Stimulated activated CD8-positive, alpha-beta memory T cell treated with anti-CD3 and anti-CD28 coated beads, Interleukin-7, amount 100 ng/mL, for 1 hour (primary cell): Measurements from ENCODE around the gene IL4R.

Source experiments
- DNase-seq, 2 donors: peaks; one replicate each; pipeline ENCODE4 v3.0.0-alpha.2; 2020; ENCODE audit warnings: low read depth in 2 of 2

Gene IL4R

DNA sequence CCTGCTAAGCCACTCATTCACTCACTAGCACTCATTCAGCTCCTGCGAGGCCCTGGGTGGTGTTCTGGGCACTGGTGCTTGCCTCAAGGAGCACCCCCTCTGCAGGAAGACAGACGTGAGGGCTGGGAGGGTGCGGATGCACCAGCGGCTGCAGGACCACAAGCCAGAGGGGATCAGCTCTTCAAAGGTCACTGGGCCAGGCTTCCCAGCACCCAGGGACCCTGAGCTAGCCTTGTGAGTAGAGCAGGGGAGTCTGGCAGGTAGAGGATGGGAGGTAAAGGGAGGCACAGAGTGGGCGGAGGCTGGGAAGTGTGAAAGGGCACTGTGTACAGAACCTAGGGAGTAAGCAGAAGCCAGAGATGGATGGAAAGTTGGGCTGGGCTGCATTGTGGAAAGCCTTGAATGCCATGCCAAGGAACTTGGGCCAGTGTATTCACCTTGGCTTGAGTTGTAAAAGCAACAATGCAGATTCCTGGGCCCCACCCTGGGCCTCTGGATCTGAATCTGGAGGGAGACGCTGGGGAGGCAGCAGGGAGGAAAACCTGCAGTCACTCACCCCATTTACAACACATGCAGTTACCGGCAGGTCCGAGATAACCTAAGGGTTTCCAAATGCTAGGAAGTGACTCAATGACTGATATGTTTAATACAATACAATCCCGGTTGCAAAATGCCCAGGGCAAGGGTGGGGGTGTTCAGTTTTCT is 1.7 kb downstream of the IL4R start:
- no peak for DNase-seq

GRCh38 chr16:27316038-27316680 is 2.4 kb downstream of the IL4R start:
- DNase-seq = no peak

- no peak for DNase-seq
Observed at GRCh38 chr16:27317320-27317719, 3.5 kb downstream of the IL4R start.

DNA sequence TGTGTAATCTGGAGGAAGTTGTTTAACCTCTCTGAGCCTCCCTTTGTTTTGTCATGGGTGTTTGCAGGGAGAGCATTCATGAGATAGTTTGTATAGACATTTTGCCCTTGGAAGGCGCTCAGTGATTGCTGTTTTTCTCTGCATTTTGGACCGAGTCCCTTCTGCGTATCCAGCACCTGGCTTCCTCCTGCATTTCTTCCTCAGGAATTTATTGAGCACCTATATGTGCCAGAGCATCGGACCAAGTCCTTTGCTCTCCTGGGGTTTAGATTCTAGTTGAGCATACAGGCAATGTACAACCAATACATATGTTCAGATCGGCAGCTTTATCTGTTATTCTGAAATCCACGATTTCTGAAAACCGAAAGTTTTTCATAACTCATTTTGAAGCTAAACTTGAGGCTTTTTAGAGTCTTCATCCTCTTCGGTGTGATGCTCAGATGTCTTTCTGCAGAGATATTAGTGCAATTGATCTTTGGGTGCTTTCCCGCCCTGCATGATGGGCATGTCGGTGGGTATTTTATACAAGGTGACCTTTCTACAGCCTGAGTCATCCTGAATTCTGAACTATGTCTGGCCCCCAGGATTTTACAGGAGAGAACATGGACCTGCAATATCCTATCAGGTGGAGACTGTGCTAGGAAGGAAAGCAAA is 4.1 kb downstream of the IL4R start:
- DNase-seq = no peak

- DNase-seq = no peak
Observed at GRCh38 chr16:27318392-27319256, 4.8 kb downstream of the IL4R start.

GRCh38 chr16:27319257-27319965 is 5.6 kb downstream of the IL4R start:
- DNase-seq = no peak

DNA sequence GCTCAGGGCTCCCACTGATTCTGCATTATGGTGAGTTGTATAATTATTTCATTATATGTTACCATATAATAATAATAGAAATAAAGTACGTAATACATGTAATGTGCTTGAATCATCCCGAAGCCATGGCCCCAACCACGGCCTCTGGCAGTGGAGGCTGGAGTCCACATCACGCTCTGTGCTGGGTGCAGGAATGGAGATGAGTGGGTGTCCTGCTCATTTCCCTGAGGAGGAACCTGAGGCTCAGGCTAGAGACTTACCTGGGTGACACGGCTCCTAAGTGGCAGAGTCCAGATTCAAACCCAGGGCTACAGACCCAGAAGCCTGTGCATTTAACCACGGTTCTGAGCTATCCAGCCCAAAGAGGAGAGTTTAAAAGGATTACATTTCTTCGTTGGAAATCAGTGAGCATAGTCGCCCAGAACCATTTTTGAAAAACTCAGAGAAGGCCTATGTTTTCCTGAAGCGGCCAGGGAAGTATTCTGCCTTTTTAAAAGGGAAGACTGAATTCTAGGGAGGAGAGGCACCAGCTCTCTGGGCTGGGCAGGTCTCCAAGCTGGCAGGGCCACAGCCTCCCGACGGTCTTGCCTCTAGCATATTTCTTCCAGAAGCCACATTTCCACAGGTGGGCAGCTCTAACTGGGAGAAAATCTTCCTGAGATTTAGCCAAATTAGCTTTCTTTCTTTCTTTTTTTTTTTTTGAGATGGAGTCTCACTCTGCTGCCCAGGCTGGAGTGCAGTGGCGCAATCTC is 6.7 kb downstream of the IL4R start:
- DNase-seq = no peak

DNA sequence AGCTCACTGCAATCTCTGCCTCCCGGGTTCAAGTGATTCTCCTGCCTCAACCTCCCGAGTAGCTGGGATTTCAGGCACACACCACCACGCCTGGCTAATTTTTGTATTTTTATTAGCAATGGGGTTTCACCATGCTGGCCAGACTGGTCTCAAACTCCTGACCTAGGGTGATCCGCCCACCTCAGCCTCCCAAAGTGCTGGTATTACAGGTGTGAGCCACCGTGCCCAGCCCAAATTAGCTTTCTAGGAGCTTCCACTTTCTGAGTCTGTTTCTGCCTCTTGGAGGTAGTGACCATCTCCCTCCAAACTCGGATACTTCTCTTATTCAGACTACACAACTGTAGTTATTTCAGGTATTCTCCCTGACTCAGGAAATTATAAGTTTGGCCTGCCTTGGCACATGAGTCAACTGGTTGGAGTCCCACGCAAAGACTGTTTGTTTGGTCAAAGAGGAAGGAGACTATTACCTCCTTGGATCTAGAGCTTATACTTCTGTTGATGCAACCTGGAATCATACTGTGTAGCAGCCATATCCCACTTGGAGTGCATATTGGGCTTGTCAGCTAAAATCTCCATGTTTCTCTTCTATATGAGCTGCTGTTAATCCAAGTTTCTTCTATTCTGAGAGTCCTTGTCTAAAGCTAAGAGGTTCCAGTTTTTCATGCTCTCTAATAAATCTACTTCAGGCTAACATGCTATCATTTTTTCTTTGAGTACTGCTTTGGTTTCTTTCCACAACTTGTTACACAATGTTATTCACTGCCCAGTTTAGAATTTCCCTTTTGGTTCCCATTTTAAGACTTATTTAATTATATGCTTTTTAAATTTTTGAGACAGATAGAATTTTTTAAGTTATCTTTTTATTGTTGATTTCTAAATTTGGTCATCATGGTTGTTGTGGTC is 7.5 kb downstream of the IL4R start:
- DNase-seq = no peak

- no peak for DNase-seq
Observed at GRCh38 chr16:27322858-27323780, 9.3 kb downstream of the IL4R start.

DNA sequence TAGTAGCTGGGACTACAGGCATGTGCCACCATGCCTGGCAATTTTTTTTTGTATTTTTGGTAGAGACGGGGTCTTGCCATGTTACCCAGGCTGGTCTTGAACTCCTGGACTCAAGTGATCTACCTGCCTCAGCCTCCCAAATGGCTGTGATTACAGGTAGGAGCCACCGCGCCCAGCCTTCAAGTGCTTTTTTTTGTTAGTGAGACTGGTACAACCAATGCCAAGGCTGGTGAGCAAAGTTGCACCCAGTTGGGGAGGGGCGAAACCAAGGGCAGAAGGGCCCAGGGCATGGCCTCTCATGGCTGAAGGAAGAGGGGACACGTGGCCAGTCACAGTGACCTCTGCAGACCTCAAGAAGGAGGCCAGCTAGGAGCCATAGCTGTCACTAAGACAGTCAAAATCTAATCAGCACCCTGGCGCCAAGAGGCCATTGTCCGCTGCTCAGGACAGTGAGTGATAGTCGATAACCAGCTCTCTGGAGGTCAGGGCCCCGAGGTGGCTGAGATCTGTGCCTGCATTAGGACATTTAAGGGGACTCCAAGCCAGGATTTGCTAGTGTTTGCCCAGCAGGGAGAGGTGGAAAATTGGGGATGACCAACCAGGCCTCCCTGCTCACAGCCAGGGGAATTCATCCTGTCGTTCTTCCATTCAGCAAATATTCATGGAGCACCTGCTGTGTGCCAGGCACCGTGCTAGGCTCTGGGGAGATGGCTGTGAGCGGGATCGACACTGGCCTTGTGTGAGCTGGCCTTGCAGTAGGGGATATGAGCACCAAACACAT is 10.2 kb downstream of the IL4R start:
- no peak for DNase-seq

GRCh38 chr16:27324851-27325301 is 11.1 kb downstream of the IL4R start:
- DNase-seq = no peak

- DNase-seq = no peak
Observed at GRCh38 chr16:27325736-27326135, 12.0 kb downstream of the IL4R start.

DNA sequence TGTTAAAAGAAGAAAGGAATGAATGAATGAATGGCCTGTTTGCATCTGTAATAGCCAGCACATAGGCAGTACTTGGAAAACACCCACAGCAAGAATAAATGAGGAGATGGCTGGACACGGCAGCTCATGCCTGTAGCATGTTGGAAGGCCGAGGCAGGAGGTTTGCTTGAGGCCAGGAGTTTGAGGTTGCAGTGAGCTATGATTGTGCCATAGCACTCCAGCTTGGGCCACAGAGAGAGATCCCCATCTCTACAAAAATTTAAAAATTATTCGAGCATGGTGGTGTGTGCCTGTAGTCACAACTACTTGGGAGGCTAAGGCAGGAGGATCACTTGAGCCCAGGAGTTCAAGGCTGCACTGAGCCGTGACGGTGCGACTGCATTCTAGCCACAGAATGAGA is 12.5 kb downstream of the IL4R start:
- no peak for DNase-seq

- no peak for DNase-seq
Observed at GRCh38 chr16:27326738-27327585, 13.2 kb downstream of the IL4R start.

- DNase-seq = no peak
Observed at GRCh38 chr16:27327586-27327915, 13.8 kb downstream of the IL4R start.

- no peak for DNase-seq
Observed at GRCh38 chr16:27328937-27329336, 15.2 kb downstream of the IL4R start.
